A549 (cell line): ENCODE measurements around the gene CREB1. TPM values are rescaled to one million over a fixed set of nuclear protein-coding genes. Genes with fewer than 3 reads are reported as not detected.

ENCODE experiments used
- ATAC-seq, 2 experiments: fragments of 200-7000 bp in 1 of 2; fragments of >200 bp in 1 of 2; cut with Nextera tagmentation in 1 of 2; cut with Tn5 transposase in 1 of 2; 3 replicates each; pipeline versions ENCODE4 v1.8.0 to v1.9.1; 2018 to 2020; ENCODE audit warnings: mild to moderate bottlenecking in 1 of 2, moderate library complexity in 1 of 2
- CTCF ChIA-PET: fragments of 300-600 bp; sonication (Branson Sonifier 250); formaldehyde crosslinking; extraction: SDS; loops from one replicate; lab custom pipeline; 2021; ENCODE audit warnings: antibody characterized with exemption, inconsistent platforms; lab: Yijun Ruan, JAX
- POLR2A ChIA-PET: fragments of 350-600 bp; formaldehyde crosslinking; extraction: SDS; loops from one replicate; lab custom pipeline; 2021; ENCODE audit warnings: antibody characterized with exemption, inconsistent platforms; lab: Yijun Ruan, JAX
- DNase-seq, 2 experiments: peaks; one replicate each; pipeline versions ENCODE4 v3.0.0 to v3.0.0-alpha.2; 2011 to 2016; ENCODE audit warnings: low read depth in 1 of 2, low spot score in 1 of 2
- FAIRE-seq: peaks from 2 replicates; lab custom pipeline; 2011; peaks lifted over from hg19 to GRCh38; lab: Jason Lieb, UNC
- H3K27ac ChIP-seq, 2 experiments: fragments of >200 bp; sonication (Bioruptor Twin); formaldehyde crosslinking; 3 replicates each; pipeline ENCODE4 v1.5.1; 2016 to 2017
- H3K4me1 ChIP-seq: fragments of >200 bp; sonication (Bioruptor Twin); formaldehyde crosslinking; 3 replicates; pipeline ENCODE4 v1.6.1; 2016
- H3K4me2 ChIP-seq: fragments of >200 bp; sonication (Bioruptor Twin); formaldehyde crosslinking; 3 replicates; pipeline ENCODE4 v1.6.1; 2016
- H3K4me3 ChIP-seq: fragments of >200 bp; sonication (Bioruptor Twin); formaldehyde crosslinking; 3 replicates; pipeline ENCODE4 v1.5.1; 2016
- H3K9me3 ChIP-seq: fragments of >200 bp; sonication (Bioruptor Twin); formaldehyde crosslinking; 3 replicates; pipeline ENCODE4 v1.6.1; 2016
- BCL3 ChIP-seq: fragments of >200 bp; sonication (Bioruptor Twin); formaldehyde crosslinking; IDR thresholded peaks from 3 replicates; pipeline ENCODE4 v1.6.1; 2016
- CBX8 ChIP-seq: fragments of 200-600 bp; sonication (generic); IDR thresholded peaks from 2 replicates; pipeline ENCODE4 v1.6.1; 2016
- CHD2 ChIP-seq: fragments of 150-350 bp; IDR thresholded peaks from 2 replicates; pipeline ENCODE4 v1.6.1; 2014; ENCODE audit warnings: low read length; ENCODE audit not compliant: partially characterized antibody
- CHD4 ChIP-seq: fragments of 200-600 bp; sonication (generic); IDR thresholded peaks from 2 replicates; pipeline ENCODE4 v1.6.1; 2016; ENCODE audit warnings: antibody characterized with exemption, mild to moderate bottlenecking, borderline replicate concordance
- ESRRA ChIP-seq: fragments of 150-350 bp; IDR thresholded peaks from 2 replicates; pipeline ENCODE4 v1.6.1; 2014; ENCODE audit warnings: mild to moderate bottlenecking, low read length, borderline replicate concordance
- FOSL2 ChIP-seq, 2 experiments: fragments of 450-650 bp in 1 of 2; fragments of >200 bp in 1 of 2; sonication (Bioruptor Twin) in 1 of 2; formaldehyde crosslinking; IDR thresholded peaks; 2 replicates each; pipeline versions ENCODE4 v1.5.0 to v1.6.1; 2016 to 2020; ENCODE audit warnings: mild to moderate bottlenecking in 1 of 2, moderate library complexity in 1 of 2
- HOXB5 ChIP-seq: fragments of 250-450 bp; sonication (Bioruptor Pico); IDR thresholded peaks from 2 replicates; pipeline ENCODE4 v1.5.0; 2020; ENCODE audit warnings: mild to moderate bottlenecking, moderate library complexity
- JUN ChIP-seq, 2 experiments: fragments of >200 bp; sonication (Bioruptor Twin); formaldehyde crosslinking; IDR thresholded peaks; 2 replicates in 1 of 2; 3 replicates in 1 of 2; pipeline ENCODE4 v1.6.1; 2016 to 2017
- KDM1A ChIP-seq: fragments of 200-600 bp; sonication (generic); IDR thresholded peaks from 2 replicates; pipeline ENCODE4 v1.6.1; 2016; ENCODE audit warnings: low read depth, mild to moderate bottlenecking
- MAFK ChIP-seq: fragments of 450-650 bp; IDR thresholded peaks from 2 replicates; pipeline ENCODE4 v1.6.1; 2014; ENCODE audit not compliant: partially characterized antibody
- MYC ChIP-seq: IDR thresholded peaks from 2 replicates; pipeline ENCODE4 v1.6.1; 2012; ENCODE audit warnings: mild to moderate bottlenecking, inconsistent platforms, low read length, improper control_type of control experiment, borderline replicate concordance
- NPAS2 ChIP-seq: fragments of 250-450 bp; sonication (Bioruptor Pico); IDR thresholded peaks from 2 replicates; pipeline ENCODE4 v1.8.0; 2022; ENCODE audit warnings: mild to moderate bottlenecking, moderate library complexity, borderline replicate concordance
- PHF8 ChIP-seq: fragments of 200-600 bp; sonication (generic); IDR thresholded peaks from 2 replicates; pipeline ENCODE4 v1.6.1; 2016; ENCODE audit warnings: low read depth, mild to moderate bottlenecking, antibody characterized with exemption, moderate library complexity, borderline replicate concordance
- POLR2A ChIP-seq: IDR thresholded peaks from 2 replicates; pipeline ENCODE4 v1.6.1; 2012; ENCODE audit warnings: mild to moderate bottlenecking, low read length
- POLR2AphosphoS2 ChIP-seq: conservative IDR thresholded peaks from 2 replicates; pipeline ENCODE4 v1.6.1; 2012; ENCODE audit warnings: low read length, improper control_type of control experiment, inconsistent platforms
- RARB ChIP-seq: fragments of 250-450 bp; sonication (Bioruptor Pico); IDR thresholded peaks from 2 replicates; pipeline ENCODE4 v1.8.0; 2021; ENCODE audit warnings: mild to moderate bottlenecking, moderate library complexity
- REST ChIP-seq: fragments of 200-600 bp; sonication (generic); IDR thresholded peaks from 2 replicates; pipeline ENCODE4 v1.6.1; 2016; ENCODE audit warnings: antibody characterized with exemption, mild to moderate bottlenecking, moderate library complexity
- RFX5 ChIP-seq: fragments of 450-650 bp; IDR thresholded peaks from 2 replicates; pipeline ENCODE4 v1.7.1; 2014; ENCODE audit warnings: antibody characterized with exemption, mild to moderate bottlenecking, moderate library complexity
- SREBF2 ChIP-seq: fragments of 450-650 bp; IDR thresholded peaks from 2 replicates; pipeline ENCODE4 v1.6.1; 2014; ENCODE audit warnings: mild to moderate bottlenecking, moderate library complexity
- TFCP2L1 ChIP-seq: fragments of 250-450 bp; sonication (Bioruptor Pico); IDR thresholded peaks from 2 replicates; pipeline ENCODE4 v1.5.0; 2021; ENCODE audit warnings: mild to moderate bottlenecking
- TP53 ChIP-seq: fragments of 250-450 bp; sonication (Bioruptor Pico); IDR thresholded peaks from 2 replicates; pipeline ENCODE4 v1.5.0; 2021; ENCODE audit warnings: mild to moderate bottlenecking, moderate library complexity
- WGBS: methylation state at CpG from one replicate; pipeline ENCODE4 v1.1.6; 2017; ENCODE audit errors: missing lambda C conversion rate; 5-methylcytosine and 5-hydroxymethylcytosine counted together
- polyA plus RNA-seq, 4 experiments: library from polyadenylated mRNA; depleted of rRNA in 3 of 4; stranded (reverse); fragments of >200 nt; fragmentation: RNase III in 1 of 4; extraction: RNeasy Plus Mini Kit Qiagen cat#74134 plus additional on column Dnase treatment in 1 of 4; gene quantifications; 2 replicates in 3 of 4; 3 replicates in 1 of 4; pipeline ENCODE4 v1.2.3, GENCODE V29; 2011 to 2017

Gene CREB1
- polyA plus RNA-seq, 2 of the 4 experiments (the other 2 are of a cell fraction): 14.3 to 42.5 TPM

GRCh38 chr2:207567671-207568070 is 37.9 kb downstream of the CREB1 start:
- ChIA-PET POLR2A (no interaction called here), CTCF (no interaction called here)
- FAIRE-seq: no peak
- ATAC-seq: no peak
- H3K9me3 ChIP-seq: no peaks in the 10 kb centered on the region
- no peaks in the 10 kb centered on the region for H3K4me1 ChIP-seq
- TF ChIP-seq NPAS2 (CRISPR knock-in tag): no peak
- no peak for DNase-seq
- no peak overlapping the region for H3K27ac ChIP-seq
- no peak overlapping the region for H3K4me2 ChIP-seq
- H3K4me3 ChIP-seq: no peak overlapping the region

GRCh38 chr2:207571370-207571769 is 41.6 kb downstream of the CREB1 start:
- POLR2A ChIA-PET: interaction anchor here (1.3 kb wide), 1 partner anchor 41 kb away, joined by 4 read pairs; no protein-coding TSS in a partner anchor
- no peaks in the 10 kb centered on the region for H3K9me3 ChIP-seq
- no peak for DNase-seq
- H3K27ac ChIP-seq: no peak overlapping the region
- no peak overlapping the region for H3K4me3 ChIP-seq
- no peaks in the 10 kb centered on the region for H3K4me1 ChIP-seq
- ATAC-seq: no peak
- no peak for FAIRE-seq
- no peak overlapping the region for H3K4me2 ChIP-seq
- CTCF ChIA-PET: no interaction called here
- 88% methylated on average over 3 of the region's 3 CpGs for WGBS
- TF ChIP-seq MAFK (peak; percentile 86), RFX5 (no peak)
- TF ChIP-seq, all 56 proteins: peak for 1

- ChIA-PET POLR2A (no interaction called here), CTCF (interaction anchor here (1.3 kb wide), 1 partner anchor 161 kb away, joined by 3 read pairs; no protein-coding TSS in a partner anchor)
- FAIRE-seq: no peak
- Histone ChIP-seq H3K9me3 (no peaks in the 10 kb centered on the region), H3K4me2 (no peak overlapping the region), H3K27ac (no peak overlapping the region), H3K4me3 (no peak overlapping the region), H3K4me1 (no peaks in the 10 kb centered on the region)
- 100% methylated on average over 2 of the region's 4 CpGs for WGBS
- no peak for DNase-seq
- TF ChIP-seq POLR2A (no peak), CHD4 (no peak), ESRRA (no peak), HOXB5 (no peak), CBX8 (no peak), POLR2AphosphoS2 (no peak), CHD2 (no peak), BCL3 (no peak), TFCP2L1 (CRISPR knock-in tag) (no peak), FOSL2 (IDR thresholded peaks at IDR 0.05) (no peak), FOSL2 (CRISPR knock-in tag; IDR thresholded peaks at IDR 0.05) (no peak), PHF8 (no peak), TP53 (CRISPR knock-in tag) (no peak), KDM1A (no peak), SREBF2 (no peak), RARB (CRISPR knock-in tag) (no peak), MYC (no peak), REST (no peak), MAFK (no peak), JUN (IDR thresholded peaks at IDR 0.05) (no peak)
- ATAC-seq: no peak
These were observed 55.2 kb downstream of the CREB1 start for GRCh38 chr2:207584952-207585351.
